ENCODE results near the gene HDAC2.
"Not testable (repeated sequence)": the region's sequence is repeated elsewhere in the genome, so short reads cannot be mapped to it uniquely, and the experiment has no call there.

Gene HDAC2

DNA sequence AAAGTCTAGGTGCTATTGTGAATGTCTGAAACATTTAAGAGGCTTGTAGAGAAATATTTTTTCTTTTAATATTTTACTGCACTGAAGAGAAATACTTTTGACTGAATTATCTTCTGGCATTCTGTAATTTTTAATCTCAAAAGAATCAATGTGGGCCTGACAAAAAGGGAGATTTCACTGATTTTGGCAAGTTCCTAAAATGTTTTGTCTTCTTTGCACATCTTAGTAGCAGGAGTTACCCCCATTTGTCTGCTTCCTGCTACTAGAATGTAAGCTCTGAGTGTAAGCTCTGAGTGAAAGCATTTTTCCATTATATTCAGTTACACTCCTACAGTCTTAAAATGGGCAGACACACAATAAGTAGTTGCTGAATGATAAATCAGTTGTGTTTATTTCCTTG, 31.1 kb downstream of the HDAC2 start:
- Histone ChIP-seq H3K27me3 (ENCODE audit: insufficient read depth, poor library complexity, severe bottlenecking) (no peaks in the 10 kb centered on the region), H3K27ac (replicated peaks) (no peak overlapping the region), H3K4me3 (replicated peaks; ENCODE audit: insufficient read depth, low read length) (no peak overlapping the region)
- TF ChIP-seq SPI1 (IDR thresholded peaks at IDR 0.05; ENCODE audit: borderline replicate concordance, low read depth) (no peak), GABPA (IDR thresholded peaks at IDR 0.05; ENCODE audit: low read depth) (no peak), POLR2AphosphoS5 (IDR thresholded peaks at IDR 0.05; ENCODE audit: low read depth) (no peak)
- DNase-seq (ENCODE audit: low read depth in 1 of 2, low spot score in 1 of 2), result no peak

DNA sequence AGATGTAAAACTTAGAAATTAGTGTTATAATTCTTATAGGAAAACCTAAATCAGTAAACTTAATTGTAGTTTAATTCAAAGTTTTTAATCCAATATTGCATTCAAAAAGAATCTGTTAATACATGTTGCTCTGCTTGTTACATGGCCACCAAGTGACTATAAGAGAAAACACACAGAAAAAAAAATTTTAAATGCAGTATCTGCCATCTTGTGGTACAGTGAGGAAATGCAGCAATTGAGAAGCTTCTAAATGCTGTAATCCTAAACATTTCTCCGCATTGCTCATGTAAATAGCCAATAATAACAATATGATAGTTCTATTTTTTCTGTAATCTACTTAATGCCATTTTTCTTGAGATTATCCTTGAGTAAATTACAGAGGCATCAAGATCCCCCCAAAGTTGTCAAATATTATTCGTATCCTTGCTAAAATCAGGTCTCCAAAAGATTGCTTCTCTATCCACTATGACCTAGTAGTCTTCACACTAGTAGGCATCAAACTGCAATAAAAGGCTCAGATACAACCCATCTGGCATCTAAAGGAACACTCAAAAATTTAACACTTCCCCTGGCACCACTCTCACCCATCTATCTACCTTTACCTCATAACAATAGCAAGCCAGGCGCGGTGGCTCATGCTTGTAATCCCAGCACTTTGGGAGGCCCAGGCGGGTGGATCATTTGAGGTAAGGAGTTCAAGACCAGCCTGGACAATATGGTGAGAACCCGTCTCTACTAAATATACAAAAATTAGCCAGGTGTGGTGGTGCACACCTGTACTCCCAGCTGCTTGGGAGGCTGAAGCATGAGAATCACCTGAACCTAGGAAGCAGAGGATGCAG, 34.6 kb downstream of the HDAC2 start:
- no peak overlapping the region for H3K27ac ChIP-seq (replicated peaks)
- no peak for TF ChIP-seq SPI1 (IDR thresholded peaks at IDR 0.05; ENCODE audit: borderline replicate concordance, low read depth)
- no peak for TF ChIP-seq POLR2AphosphoS5 (IDR thresholded peaks at IDR 0.05; ENCODE audit: low read depth)
- TF ChIP-seq, protein P1, sequence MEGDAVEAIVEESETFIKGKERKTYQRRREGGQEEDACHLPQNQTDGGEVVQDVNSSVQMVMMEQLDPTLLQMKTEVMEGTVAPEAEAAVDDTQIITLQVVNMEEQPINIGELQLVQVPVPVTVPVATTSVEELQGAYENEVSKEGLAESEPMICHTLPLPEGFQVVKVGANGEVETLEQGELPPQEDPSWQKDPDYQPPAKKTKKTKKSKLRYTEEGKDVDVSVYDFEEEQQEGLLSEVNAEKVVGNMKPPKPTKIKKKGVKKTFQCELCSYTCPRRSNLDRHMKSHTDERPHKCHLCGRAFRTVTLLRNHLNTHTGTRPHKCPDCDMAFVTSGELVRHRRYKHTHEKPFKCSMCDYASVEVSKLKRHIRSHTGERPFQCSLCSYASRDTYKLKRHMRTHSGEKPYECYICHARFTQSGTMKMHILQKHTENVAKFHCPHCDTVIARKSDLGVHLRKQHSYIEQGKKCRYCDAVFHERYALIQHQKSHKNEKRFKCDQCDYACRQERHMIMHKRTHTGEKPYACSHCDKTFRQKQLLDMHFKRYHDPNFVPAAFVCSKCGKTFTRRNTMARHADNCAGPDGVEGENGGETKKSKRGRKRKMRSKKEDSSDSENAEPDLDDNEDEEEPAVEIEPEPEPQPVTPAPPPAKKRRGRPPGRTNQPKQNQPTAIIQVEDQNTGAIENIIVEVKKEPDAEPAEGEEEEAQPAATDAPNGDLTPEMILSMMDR (IDR thresholded peaks at IDR 0.05; ENCODE audit: insufficient read depth, low read length), result peak; percentile 59
- H3K27me3 ChIP-seq (ENCODE audit: insufficient read depth, poor library complexity, severe bottlenecking), result no peaks in the 10 kb centered on the region
- H3K4me3 ChIP-seq (replicated peaks; ENCODE audit: insufficient read depth, low read length), result no peak overlapping the region
- DNase-seq (ENCODE audit: low read depth in 1 of 2, low spot score in 1 of 2), result peak; percentile 18 to 25

DNA sequence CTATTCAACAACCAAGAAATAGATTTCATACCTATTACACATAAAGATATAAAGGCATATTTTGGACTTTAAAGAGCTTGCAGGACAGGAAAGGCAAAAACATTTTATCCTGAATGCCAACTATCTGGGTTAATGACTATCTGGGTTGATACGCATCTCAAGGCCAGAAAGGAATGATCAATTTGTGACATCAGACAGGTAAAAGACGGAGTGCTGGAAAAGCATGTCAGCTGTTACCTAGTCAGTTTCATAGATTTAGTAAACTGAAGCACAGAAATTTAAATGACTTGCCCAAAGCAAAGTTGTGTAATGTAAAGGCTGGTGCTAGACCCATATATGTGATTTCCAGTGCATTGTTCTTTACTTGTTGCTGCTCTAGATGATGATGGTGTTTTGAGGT, 36.8 kb downstream of the HDAC2 start:
- H3K27me3 ChIP-seq (ENCODE audit: insufficient read depth, poor library complexity, severe bottlenecking), result no peaks in the 10 kb centered on the region
- DNase-seq (ENCODE audit: low read depth in 1 of 2, low spot score in 1 of 2), result no peak
- TF ChIP-seq GABPA (IDR thresholded peaks at IDR 0.05; ENCODE audit: low read depth), result no peak
- TF ChIP-seq SPI1 (IDR thresholded peaks at IDR 0.05; ENCODE audit: borderline replicate concordance, low read depth), result no peak
- TF ChIP-seq, protein P1 (IDR thresholded peaks at IDR 0.05; ENCODE audit: insufficient read depth, low read length), result no peak
- no peak for TF ChIP-seq POLR2AphosphoS5 (IDR thresholded peaks at IDR 0.05; ENCODE audit: low read depth)
- TF ChIP-seq, protein P2, sequence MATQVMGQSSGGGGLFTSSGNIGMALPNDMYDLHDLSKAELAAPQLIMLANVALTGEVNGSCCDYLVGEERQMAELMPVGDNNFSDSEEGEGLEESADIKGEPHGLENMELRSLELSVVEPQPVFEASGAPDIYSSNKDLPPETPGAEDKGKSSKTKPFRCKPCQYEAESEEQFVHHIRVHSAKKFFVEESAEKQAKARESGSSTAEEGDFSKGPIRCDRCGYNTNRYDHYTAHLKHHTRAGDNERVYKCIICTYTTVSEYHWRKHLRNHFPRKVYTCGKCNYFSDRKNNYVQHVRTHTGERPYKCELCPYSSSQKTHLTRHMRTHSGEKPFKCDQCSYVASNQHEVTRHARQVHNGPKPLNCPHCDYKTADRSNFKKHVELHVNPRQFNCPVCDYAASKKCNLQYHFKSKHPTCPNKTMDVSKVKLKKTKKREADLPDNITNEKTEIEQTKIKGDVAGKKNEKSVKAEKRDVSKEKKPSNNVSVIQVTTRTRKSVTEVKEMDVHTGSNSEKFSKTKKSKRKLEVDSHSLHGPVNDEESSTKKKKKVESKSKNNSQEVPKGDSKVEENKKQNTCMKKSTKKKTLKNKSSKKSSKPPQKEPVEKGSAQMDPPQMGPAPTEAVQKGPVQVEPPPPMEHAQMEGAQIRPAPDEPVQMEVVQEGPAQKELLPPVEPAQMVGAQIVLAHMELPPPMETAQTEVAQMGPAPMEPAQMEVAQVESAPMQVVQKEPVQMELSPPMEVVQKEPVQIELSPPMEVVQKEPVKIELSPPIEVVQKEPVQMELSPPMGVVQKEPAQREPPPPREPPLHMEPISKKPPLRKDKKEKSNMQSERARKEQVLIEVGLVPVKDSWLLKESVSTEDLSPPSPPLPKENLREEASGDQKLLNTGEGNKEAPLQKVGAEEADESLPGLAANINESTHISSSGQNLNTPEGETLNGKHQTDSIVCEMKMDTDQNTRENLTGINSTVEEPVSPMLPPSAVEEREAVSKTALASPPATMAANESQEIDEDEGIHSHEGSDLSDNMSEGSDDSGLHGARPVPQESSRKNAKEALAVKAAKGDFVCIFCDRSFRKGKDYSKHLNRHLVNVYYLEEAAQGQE (IDR thresholded peaks at IDR 0.05; ENCODE audit: insufficient replicate concordance, low read depth), result no peak

DNA sequence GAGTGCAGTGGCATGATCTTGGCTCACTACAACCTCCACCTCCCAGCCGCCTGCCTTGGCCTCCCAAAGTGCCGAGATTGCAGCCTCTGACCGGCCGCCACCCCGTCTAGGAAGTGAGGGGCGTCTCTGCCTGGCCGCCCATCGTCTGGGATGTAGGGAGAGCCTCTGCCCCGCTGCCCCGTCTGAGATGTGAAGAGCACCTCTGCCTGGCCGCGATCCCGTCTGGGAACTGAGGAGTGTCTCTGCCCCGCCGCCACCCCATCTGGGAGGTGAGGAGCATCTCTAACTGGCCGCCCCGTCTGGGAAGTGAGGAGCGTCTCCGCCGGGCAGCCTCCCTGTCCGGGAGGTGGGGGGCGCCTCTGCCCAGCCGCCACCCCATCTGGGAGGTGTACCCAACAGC, 39.0 kb downstream of the HDAC2 start:
- not testable (repeated sequence) for H3K27ac ChIP-seq (replicated peaks); H3K4me3 ChIP-seq (replicated peaks; ENCODE audit: insufficient read depth, low read length); DNase-seq (ENCODE audit: low read depth in 1 of 2, low spot score in 1 of 2); H3K27me3 ChIP-seq (ENCODE audit: insufficient read depth, poor library complexity, severe bottlenecking)

More for the DNA sequence above, 36.8 kb downstream of the HDAC2 start:
- H3K27ac ChIP-seq (replicated peaks), result no peak overlapping the region
- H3K4me3 ChIP-seq (replicated peaks; ENCODE audit: insufficient read depth, low read length), result no peak overlapping the region

DNA sequence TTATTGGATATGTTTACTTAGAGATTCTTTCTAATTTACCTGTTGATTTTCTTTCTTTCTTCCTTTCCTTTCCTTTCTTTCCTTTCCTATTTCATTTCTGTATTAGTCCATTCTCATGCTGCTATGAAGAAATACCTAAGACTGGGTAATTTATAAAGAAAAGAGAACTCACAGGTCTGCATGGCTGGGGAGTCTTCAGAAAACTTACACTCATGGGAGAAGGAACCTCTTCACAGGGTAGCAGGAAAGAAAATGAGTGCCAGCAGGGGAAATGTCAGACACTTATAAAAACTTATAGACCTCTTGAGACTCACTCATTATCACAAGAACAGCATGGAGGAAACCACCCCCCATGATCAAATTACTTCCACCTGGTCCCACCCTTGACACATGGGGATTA, 40.8 kb downstream of the HDAC2 start:
- Histone ChIP-seq H3K4me3 (replicated peaks; ENCODE audit: insufficient read depth, low read length) (no peak overlapping the region), H3K27ac (replicated peaks) (no peak overlapping the region), H3K27me3 (ENCODE audit: insufficient read depth, poor library complexity, severe bottlenecking) (no peaks in the 10 kb centered on the region)
- DNase-seq (ENCODE audit: low read depth in 1 of 2, low spot score in 1 of 2), result no peak
- no peak for TF ChIP-seq GABPA (IDR thresholded peaks at IDR 0.05; ENCODE audit: low read depth)
- TF ChIP-seq, protein P2 (IDR thresholded peaks at IDR 0.05; ENCODE audit: insufficient replicate concordance, low read depth), result no peak
- TF ChIP-seq POLR2AphosphoS5 (IDR thresholded peaks at IDR 0.05; ENCODE audit: low read depth), result no peak
- TF ChIP-seq SPI1 (IDR thresholded peaks at IDR 0.05; ENCODE audit: borderline replicate concordance, low read depth), result no peak
- TF ChIP-seq, protein P1 (IDR thresholded peaks at IDR 0.05; ENCODE audit: insufficient read depth, low read length), result no peak

All from HL-60 (cell line).